ENCODE results near the gene CFAP97D1. TPM values are rescaled to one million over a fixed set of nuclear protein-coding genes. Genes with fewer than 3 reads are reported as not detected.

The CFAP97D1 gene
- total and polyA plus RNA-seq, 7 experiments from 2014 or later: not detected

- Histone ChIP-seq H3K36me3 (ENCODE audit: control insufficient read depth in 2 of 3, insufficient read depth in 3 of 3, low read length in 3 of 3) (no peaks in the 10 kb centered on the region), H3K4me1 (ENCODE audit: control insufficient read depth in 2 of 2, insufficient read depth in 2 of 2, low read length in 2 of 2) (no peaks in the 10 kb centered on the region), H3K27me3 (ENCODE audit: control insufficient read depth in 2 of 2, insufficient read depth in 2 of 2, low read length in 2 of 2) (no peaks in the 10 kb centered on the region), H3K4me3 (ENCODE audit: low read length) (no peak overlapping the region), H3K27ac (ENCODE audit: low read depth, low read length) (no peak overlapping the region), H3K9me3 (ENCODE audit: control insufficient read depth in 2 of 3, low read length in 3 of 3) (no peaks in the 10 kb centered on the region)
- H3K4me3 Mint-ChIP-seq: no peak overlapping the region
- H3K36me3 Mint-ChIP-seq: no peaks in the 10 kb centered on the region
- CTCF ChIA-PET: no interaction called here
- peaks cover 33 to 54% (median 49%) of the 10 kb centered on the region in 5 donors for H3K27me3 Mint-ChIP-seq
- intact Hi-C loops (cut with micrococcal nuclease): no loop called here
- H3K9me3 Mint-ChIP-seq: peaks cover 0 to 4% (median 0%) of the 10 kb centered on the region in 11 donors
- no peaks in the 10 kb centered on the region for H3K4me1 Mint-ChIP-seq
- no peak overlapping the region for H3K27ac Mint-ChIP-seq
- POLR2A ChIA-PET: interaction anchor here (1.5 kb wide), 1 partner anchor 10 kb away, joined by 3 read pairs; no protein-coding TSS in a partner anchor
- DNase-seq (no peak), ATAC-seq (no peak)
Observed at GRCh38 chr17:43741636-43742035, 38.6 kb upstream of the CFAP97D1 start.

DNA sequence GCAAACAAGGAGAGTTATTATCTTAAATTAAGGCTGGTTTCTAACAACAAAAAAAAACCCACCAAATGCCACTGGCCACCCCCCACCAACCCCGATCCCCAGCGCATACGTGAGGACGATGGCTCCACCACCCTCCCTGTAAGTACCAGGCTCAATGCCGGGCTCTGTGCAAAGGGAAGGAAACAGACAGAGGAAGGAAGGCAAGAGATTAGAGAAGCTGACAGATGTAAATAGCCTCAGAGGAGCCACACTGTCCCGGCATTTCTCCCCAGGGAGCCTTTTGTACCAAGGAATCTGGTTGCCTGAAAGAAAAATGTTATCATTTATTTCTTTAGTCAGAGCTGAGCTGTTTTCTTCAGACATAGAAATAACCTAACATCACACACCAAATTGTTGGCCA, 34.7 kb upstream of the CFAP97D1 start:
- peaks cover 0 to 4% (median 0%) of the 10 kb centered on the region in 11 donors for H3K9me3 Mint-ChIP-seq
- DNase-seq (no peak), ATAC-seq (no peak)
- intact Hi-C loops (cut with micrococcal nuclease): no loop called here
- H3K27ac Mint-ChIP-seq: no peak overlapping the region
- H3K9me3 ChIP-seq (ENCODE audit: control insufficient read depth in 2 of 3, low read length in 3 of 3): no peaks in the 10 kb centered on the region
- H3K36me3 ChIP-seq (ENCODE audit: control insufficient read depth in 2 of 3, insufficient read depth in 3 of 3, low read length in 3 of 3): no peaks in the 10 kb centered on the region
- no peak overlapping the region for H3K27ac ChIP-seq (ENCODE audit: low read depth, low read length)
- H3K4me1 ChIP-seq (ENCODE audit: control insufficient read depth in 2 of 2, insufficient read depth in 2 of 2, low read length in 2 of 2): no peaks in the 10 kb centered on the region
- no peak overlapping the region for H3K4me3 ChIP-seq (ENCODE audit: low read length)
- H3K4me3 Mint-ChIP-seq: no peak overlapping the region
- ChIA-PET POLR2A (no interaction called here), CTCF (no interaction called here)
- no peaks in the 10 kb centered on the region for H3K36me3 Mint-ChIP-seq
- H3K27me3 Mint-ChIP-seq: peaks cover 37 to 55% (median 47%) of the 10 kb centered on the region in 5 donors
- no peaks in the 10 kb centered on the region for H3K27me3 ChIP-seq (ENCODE audit: control insufficient read depth in 2 of 2, insufficient read depth in 2 of 2, low read length in 2 of 2)
- peaks cover 0 to 9% (median 0%) of the 10 kb centered on the region in 7 donors for H3K4me1 Mint-ChIP-seq

DNA sequence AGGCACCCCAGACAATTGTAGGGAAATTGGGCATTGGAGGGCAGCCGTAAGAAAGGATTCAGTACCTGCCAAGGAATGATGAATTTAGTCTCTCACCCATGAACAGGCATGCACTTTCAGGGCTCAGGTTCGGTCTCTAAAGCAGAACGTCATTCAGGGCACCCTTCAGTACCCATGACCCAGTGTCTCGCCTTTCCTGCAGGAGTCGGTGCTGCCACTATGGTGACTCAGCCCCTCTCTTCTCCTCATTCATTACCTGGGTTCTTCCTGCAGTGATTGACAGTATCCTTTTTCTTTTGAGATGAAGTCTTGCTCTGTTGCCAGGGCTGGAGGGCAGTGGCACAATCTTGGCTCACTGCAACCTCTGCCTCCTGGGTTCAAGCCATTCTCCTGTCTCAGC, 30.1 kb upstream of the CFAP97D1 start:
- no peaks in the 10 kb centered on the region for H3K4me1 ChIP-seq (ENCODE audit: control insufficient read depth in 2 of 2, insufficient read depth in 2 of 2, low read length in 2 of 2)
- Mint-ChIP-seq H3K4me1 (peaks cover 0 to 16% (median 0%) of the 10 kb centered on the region in 7 donors), H3K4me3 (no peak overlapping the region), H3K27me3 (peaks cover 30 to 51% (median 50%) of the 10 kb centered on the region in 5 donors), H3K9me3 (no peaks in the 10 kb centered on the region), H3K36me3 (no peaks in the 10 kb centered on the region), H3K27ac (no peak overlapping the region)
- DNase-seq (no peak), ATAC-seq (no peak)
- H3K4me3 ChIP-seq (ENCODE audit: low read length): no peak overlapping the region
- intact Hi-C loops (cut with micrococcal nuclease): no loop called here
- no peak overlapping the region for H3K27ac ChIP-seq (ENCODE audit: low read depth, low read length)
- no peaks in the 10 kb centered on the region for H3K9me3 ChIP-seq (ENCODE audit: control insufficient read depth in 2 of 3, low read length in 3 of 3)
- no peaks in the 10 kb centered on the region for H3K36me3 ChIP-seq (ENCODE audit: control insufficient read depth in 2 of 3, insufficient read depth in 3 of 3, low read length in 3 of 3)
- ChIA-PET CTCF (interaction anchor here (1.3 to 2.5 kb wide), 2 partner anchors 10 to 56 kb away, joined by 3 to 12 read pairs; no protein-coding TSS in a partner anchor), POLR2A (no interaction called here)
- peaks cover 0 to 2% of the 10 kb centered on the region in 2 donors for H3K27me3 ChIP-seq (ENCODE audit: control insufficient read depth in 2 of 2, insufficient read depth in 2 of 2, low read length in 2 of 2)

GRCh38 chr17:43753493-43754129, 26.6 kb upstream of the CFAP97D1 start:
- peaks cover 0 to 2% of the 10 kb centered on the region in 2 donors for H3K27me3 ChIP-seq (ENCODE audit: control insufficient read depth in 2 of 2, insufficient read depth in 2 of 2, low read length in 2 of 2)
- no peak for DNase-seq
- H3K4me3 ChIP-seq (ENCODE audit: low read length): no peak overlapping the region
- ChIA-PET POLR2A (no interaction called here), CTCF (interaction anchor here (0.7 to 1.7 kb wide), 3 partner anchors 13 to 829 kb away, joined by 3 to 4 read pairs (median 4); partner anchors contain the start of gene CD300LG)
- H3K9me3 Mint-ChIP-seq: no peaks in the 10 kb centered on the region
- peaks cover 35 to 63% (median 47%) of the 10 kb centered on the region in 5 donors for H3K27me3 Mint-ChIP-seq
- no peaks in the 10 kb centered on the region for H3K36me3 ChIP-seq (ENCODE audit: control insufficient read depth in 2 of 3, insufficient read depth in 3 of 3, low read length in 3 of 3)
- ATAC-seq: peak; percentile 47
- H3K36me3 Mint-ChIP-seq: no peaks in the 10 kb centered on the region
- H3K27ac Mint-ChIP-seq: no peak overlapping the region
- intact Hi-C loops (cut with micrococcal nuclease): no loop called here
- H3K4me3 Mint-ChIP-seq: no peak overlapping the region
- H3K4me1 ChIP-seq (ENCODE audit: control insufficient read depth in 2 of 2, insufficient read depth in 2 of 2, low read length in 2 of 2): no peaks in the 10 kb centered on the region
- no peaks in the 10 kb centered on the region for H3K9me3 ChIP-seq (ENCODE audit: control insufficient read depth in 2 of 3, low read length in 3 of 3)
- peaks cover 0 to 16% (median 0%) of the 10 kb centered on the region in 7 donors for H3K4me1 Mint-ChIP-seq
- no peak overlapping the region for H3K27ac ChIP-seq (ENCODE audit: low read depth, low read length)

DNA sequence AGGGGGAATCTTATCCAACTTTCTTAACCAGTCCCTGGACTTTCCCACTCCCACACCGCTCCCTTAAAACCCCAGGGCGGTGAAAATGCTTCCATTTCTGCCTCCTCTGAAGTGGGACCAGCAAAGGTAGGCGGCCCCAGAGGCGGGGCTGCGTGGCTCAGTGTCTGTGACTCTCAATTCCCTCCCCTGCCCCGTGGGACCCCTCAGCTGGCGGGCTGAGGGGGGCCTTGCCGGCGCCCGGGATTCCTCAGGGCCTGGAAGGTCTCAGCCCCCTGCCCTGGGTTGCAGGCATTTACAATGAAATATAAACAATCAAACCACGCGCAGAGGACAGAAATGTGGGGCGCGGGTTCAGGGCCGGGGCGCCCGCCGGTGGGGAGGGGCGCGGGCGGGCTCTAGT, 25.3 kb upstream of the CFAP97D1 start:
- ChIA-PET POLR2A (no interaction called here), CTCF (interaction anchor here (1.3 kb wide), 1 partner anchor 16 kb away, joined by 4 read pairs; no protein-coding TSS in a partner anchor)
- DNase-seq: no peak
- no peak overlapping the region for H3K4me3 Mint-ChIP-seq
- intact Hi-C loops (cut with micrococcal nuclease): no loop called here
- Histone ChIP-seq H3K4me1 (ENCODE audit: control insufficient read depth in 2 of 2, insufficient read depth in 2 of 2, low read length in 2 of 2) (no peaks in the 10 kb centered on the region), H3K9me3 (ENCODE audit: control insufficient read depth in 2 of 3, low read length in 3 of 3) (no peaks in the 10 kb centered on the region), H3K27ac (ENCODE audit: low read depth, low read length) (no peak overlapping the region), H3K4me3 (ENCODE audit: low read length) (no peak overlapping the region), H3K27me3 (ENCODE audit: control insufficient read depth in 2 of 2, insufficient read depth in 2 of 2, low read length in 2 of 2) (peaks cover 0 to 2% of the 10 kb centered on the region in 2 donors), H3K36me3 (ENCODE audit: control insufficient read depth in 2 of 3, insufficient read depth in 3 of 3, low read length in 3 of 3) (no peaks in the 10 kb centered on the region)
- no peak overlapping the region for H3K27ac Mint-ChIP-seq
- H3K27me3 Mint-ChIP-seq: peaks cover 35 to 65% (median 47%) of the 10 kb centered on the region in 5 donors
- H3K36me3 Mint-ChIP-seq: no peaks in the 10 kb centered on the region
- H3K4me1 Mint-ChIP-seq: peaks cover 0 to 10% (median 0%) of the 10 kb centered on the region in 7 donors
- peaks cover 0 to 1% (median 0%) of the 10 kb centered on the region in 11 donors for H3K9me3 Mint-ChIP-seq
- no peak for ATAC-seq

DNA sequence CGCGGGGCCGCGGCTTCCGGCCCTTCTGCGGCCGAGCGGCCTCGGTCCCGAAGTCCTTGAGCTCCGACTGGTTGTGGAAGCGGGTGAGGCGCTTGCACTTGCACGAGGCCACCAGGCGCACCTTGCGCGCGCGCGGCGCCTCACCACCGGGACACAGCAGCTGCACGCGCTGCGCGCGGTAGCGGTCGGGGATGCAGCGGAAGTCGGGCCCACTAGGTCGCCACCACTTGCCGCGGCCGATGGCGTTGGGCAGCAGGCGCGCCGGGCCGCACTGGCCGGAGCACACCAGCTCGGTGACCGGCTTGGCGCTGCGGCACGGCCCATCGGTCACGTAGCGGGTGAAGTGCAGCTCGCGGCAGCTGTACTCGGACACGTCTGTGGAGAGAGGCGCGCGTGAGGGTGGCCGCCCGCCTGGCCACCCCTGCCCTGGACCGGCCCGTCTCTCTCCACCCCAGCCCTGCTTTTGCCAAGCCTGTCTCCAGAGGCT, 24.8 kb upstream of the CFAP97D1 start:
- Histone ChIP-seq H3K4me1 (ENCODE audit: control insufficient read depth in 2 of 2, insufficient read depth in 2 of 2, low read length in 2 of 2) (no peaks in the 10 kb centered on the region), H3K27ac (ENCODE audit: low read depth, low read length) (no peak overlapping the region), H3K36me3 (ENCODE audit: control insufficient read depth in 2 of 3, insufficient read depth in 3 of 3, low read length in 3 of 3) (no peaks in the 10 kb centered on the region), H3K27me3 (ENCODE audit: control insufficient read depth in 2 of 2, insufficient read depth in 2 of 2, low read length in 2 of 2) (peaks cover 0 to 2% of the 10 kb centered on the region in 2 donors), H3K9me3 (ENCODE audit: control insufficient read depth in 2 of 3, low read length in 3 of 3) (no peaks in the 10 kb centered on the region), H3K4me3 (ENCODE audit: low read length) (no peak overlapping the region)
- Mint-ChIP-seq H3K27ac (no peak overlapping the region), H3K9me3 (peaks cover 0 to 1% (median 0%) of the 10 kb centered on the region in 11 donors), H3K4me1 (peaks cover 0 to 6% (median 0%) of the 10 kb centered on the region in 7 donors), H3K4me3 (peak overlapping the region in 1 of 10 donors; percentile 47), H3K36me3 (no peaks in the 10 kb centered on the region), H3K27me3 (peaks cover 35 to 60% (median 46%) of the 10 kb centered on the region in 5 donors)
- ChIA-PET POLR2A (no interaction called here), CTCF (interaction anchor here (1.3 to 8.7 kb wide), 2 partner anchors 17 to 60 kb away, joined by 4 to 160 read pairs; no protein-coding TSS in a partner anchor)
- intact Hi-C loops (cut with micrococcal nuclease): no loop called here
- ATAC-seq (no peak), DNase-seq (peak in 1 of 9 donors; percentile 29)
